ENCODE measurements around the gene ZC3H10.

DNA sequence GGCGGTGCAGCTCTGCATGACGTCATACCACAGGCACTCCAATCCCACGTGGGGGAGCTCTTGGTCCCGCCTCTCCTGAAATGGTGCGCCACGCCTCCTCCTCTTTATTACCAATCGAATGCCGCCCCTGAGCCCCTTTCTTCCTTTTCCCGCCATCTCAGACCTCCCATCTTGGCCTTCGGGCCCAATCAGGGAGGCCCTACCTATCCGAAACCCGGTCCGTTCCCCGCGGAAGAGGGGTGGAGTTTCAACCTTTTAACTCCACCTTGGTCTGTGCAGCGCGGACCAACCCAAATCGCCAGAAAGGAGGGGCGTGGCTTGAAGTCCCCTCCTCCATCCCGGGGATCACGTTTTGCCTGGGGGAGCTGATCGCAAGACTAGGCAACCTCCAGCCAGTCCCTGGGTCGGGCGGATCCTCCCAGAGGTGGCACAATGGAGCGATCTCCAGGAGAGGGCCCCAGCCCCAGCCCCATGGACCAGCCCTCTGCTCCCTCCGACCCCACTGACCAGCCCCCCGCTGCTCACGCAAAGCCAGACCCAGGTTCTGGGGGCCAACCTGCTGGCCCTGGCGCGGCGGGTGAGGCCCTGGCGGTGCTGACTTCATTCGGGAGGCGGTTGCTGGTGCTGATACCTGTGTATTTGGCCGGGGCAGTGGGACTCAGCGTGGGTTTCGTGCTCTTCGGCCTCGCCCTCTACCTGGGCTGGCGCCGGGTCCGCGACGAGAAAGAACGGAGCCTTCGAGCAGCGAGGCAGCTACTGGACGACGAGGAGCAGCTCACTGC lies 10.0 kb downstream of the ZC3H10 start, which contains the start of gene ESYT1:
- no peak for TF ChIP-seq YY1 (IDR thresholded peaks at IDR 0.05; ENCODE audit: insufficient read depth, insufficient read length)
- TF ChIP-seq ZNF274 (IDR thresholded peaks at IDR 0.05; ENCODE audit: low read depth, low read length) = no peak
